NCI-H2171 (cell line): ENCODE results near the gene DUSP6.

Experiments
- DNase-seq: peaks from one replicate; lab custom pipeline; 2025; lab: John Stamatoyannopoulos, UW

Gene DUSP6, protein sequence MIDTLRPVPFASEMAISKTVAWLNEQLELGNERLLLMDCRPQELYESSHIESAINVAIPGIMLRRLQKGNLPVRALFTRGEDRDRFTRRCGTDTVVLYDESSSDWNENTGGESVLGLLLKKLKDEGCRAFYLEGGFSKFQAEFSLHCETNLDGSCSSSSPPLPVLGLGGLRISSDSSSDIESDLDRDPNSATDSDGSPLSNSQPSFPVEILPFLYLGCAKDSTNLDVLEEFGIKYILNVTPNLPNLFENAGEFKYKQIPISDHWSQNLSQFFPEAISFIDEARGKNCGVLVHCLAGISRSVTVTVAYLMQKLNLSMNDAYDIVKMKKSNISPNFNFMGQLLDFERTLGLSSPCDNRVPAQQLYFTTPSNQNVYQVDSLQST

DNA sequence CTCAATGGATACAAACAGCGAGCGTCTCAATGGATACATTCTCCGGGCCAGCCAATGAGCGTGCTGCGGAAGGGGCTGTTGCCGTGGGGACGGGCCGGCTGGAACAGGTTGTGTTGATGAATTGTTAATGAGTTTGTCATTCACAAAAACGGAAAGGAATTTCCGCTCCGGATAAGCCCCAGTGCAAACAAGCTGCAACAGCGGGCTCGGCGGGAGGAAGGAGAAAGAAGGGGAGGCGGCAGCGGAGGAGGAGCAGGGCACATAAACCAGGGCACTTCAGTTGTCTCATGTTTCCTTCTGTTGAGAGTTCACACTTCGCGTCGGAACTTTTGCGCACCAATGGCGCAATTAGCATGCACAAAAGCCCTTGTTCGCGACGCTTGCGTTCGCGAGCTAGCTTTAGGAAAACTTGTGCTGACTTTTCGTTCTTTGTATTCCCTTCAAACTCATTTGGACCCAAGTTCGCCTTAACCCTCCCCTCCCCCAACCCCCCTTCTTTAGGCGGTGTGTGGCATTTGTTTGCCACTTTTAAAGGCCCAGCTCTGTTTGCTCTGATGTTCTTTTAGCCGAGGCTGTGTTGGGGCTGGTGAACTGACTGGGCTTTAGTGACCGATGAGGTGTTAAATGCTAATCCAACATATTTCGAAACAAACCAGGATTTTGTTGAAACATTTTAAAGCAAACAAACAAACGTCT lies at the start of gene DUSP6:
Gene DUSP6, minus strand, starts transcription at position 10 of the 696 bp plus-strand sequence. CDS start 462 bp downstream, outside the sequence.
- DNase-seq: peak; percentile 89

DNA sequence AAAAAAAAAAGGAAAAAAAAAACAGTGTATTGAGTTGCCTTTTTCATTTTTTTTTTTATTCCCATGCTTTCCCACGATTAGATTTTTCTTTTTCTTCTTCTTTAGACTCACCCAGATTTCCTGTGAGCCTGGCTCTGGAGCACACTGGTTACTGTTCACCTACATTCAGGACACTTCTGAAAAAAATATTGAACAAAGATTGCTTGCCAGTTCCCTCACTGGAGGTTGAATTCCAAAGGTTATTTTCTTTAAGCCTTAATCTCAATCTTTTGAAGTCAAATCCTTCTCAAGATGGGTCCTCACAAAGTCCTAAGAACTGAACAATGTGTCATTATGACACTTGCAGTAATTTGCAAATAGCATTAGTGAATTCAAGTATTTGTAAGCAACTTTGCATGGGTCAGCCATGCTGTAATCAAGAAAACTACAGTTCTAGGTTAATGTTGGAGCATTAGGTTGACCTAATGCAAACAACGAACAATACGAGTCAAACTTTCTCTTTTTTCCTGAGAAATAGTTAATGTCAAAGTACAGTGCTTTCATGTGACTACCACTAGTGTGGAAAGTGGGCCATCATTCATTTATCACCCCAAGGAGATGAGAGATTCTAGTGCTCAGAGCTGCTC lies 49.2 kb upstream of the DUSP6 start:
- no peak for DNase-seq

DNA sequence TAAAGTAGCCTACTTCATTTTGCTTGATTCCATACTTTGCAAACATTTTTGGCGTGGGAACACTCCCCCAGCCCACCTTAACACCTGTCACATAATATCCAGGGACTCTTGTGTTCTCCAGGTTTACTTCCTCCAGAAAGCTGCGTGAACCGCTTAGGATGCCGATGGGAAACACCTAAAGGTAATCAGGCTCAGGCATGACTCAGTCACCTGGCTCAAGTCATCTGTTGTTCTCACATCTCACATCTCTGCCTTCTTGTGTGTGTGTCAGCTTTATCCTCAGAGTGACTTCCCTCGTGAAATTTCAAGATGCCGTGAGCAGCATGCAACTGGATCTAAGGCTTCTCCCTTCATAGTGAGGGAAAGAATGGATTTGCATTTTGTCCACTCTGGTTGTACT lies 48.1 kb upstream of the DUSP6 start:
- no peak for DNase-seq

DNA sequence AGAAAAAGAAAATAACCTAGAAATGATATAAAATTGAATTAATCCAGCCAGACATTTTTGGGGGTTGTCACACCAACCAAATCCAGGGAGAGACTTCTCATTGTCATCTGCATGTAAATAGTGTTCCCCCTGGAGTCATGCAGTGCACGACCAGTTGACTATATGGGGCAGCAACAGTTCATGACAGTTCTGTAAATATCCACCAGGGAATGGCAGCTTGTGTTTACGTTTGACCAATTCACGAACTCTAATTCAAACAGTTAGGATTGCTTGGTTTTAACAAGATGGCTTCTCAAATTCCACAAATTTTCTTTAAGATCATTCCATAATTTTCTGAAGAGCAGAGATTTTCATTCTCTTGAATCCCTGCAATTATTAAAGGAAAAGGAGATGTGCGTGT lies 43.4 kb upstream of the DUSP6 start:
- DNase-seq: no peak

DNA sequence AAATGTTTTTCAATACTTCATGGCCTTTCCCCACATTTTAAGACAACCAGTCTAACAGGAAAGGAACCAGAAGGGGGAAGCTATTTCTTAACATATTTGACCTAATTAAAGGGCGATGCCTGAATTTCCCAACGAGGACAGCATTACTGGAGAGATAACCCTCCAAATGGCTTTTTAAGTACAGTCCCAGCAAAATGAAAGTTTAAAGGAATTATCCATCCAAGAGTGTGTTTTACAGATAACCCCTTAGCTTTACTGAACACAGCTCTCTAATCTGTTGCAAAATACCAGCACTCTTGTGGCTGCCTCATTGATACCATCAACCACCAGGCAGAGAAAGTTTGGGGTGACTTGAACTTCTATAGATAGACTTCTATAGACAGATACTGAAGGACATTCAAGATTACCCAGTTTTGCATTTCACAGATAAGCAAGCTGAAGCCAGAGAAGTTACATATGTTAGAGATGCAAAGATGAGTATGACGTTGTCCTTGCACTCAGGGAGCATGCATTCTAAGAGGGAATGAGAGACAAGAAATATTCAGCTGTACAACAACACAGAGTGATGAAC lies 41.3 kb upstream of the DUSP6 start:
- DNase-seq: no peak

DNA sequence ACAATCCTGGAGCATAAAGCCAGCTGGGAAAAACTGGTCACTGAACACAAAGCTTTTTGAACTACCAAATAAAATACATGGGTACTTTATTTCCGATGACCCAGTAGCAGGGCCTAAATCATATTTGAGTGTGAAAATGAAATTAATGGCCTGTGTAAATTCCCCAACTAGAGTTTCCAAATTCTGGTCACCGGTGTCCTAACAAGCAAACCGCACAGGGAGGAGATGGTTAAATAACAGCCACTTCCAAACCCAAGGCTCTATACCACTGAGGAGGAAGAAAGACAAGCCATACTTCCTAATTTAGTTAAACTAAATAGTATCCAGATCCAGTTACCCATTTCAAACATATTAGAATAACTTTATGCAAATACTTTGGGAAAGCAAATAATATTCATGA lies 40.1 kb upstream of the DUSP6 start:
- DNase-seq: no peak

DNA sequence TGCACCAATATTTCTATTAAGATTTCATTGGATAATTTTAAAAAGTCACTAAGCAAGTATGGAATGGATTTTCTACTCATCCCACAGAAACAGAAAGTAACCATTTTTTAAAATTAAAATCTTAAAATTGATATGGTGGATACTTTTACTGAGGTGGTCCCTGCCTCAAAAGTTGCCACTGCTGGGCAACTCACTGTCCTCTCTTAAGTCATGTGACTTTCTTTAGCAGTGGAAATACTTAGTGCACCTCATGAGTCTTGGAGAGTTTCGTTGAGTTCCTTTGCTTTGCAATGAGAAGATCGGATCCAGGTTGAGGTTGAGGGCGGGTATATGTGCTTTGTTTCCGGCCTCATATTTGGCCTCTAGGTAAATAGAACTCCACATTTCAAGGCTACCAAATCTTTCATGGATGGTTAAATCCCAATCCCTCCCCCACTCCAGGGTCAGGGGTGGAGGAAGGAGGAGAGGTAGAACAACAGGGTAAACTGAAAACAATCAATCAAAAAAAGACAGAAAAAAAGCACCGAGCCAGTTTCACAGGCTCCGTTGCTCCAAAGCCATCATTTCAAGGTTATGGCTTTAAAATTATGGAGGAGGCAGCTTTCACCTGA lies 39.5 kb upstream of the DUSP6 start:
- no peak for DNase-seq

DNA sequence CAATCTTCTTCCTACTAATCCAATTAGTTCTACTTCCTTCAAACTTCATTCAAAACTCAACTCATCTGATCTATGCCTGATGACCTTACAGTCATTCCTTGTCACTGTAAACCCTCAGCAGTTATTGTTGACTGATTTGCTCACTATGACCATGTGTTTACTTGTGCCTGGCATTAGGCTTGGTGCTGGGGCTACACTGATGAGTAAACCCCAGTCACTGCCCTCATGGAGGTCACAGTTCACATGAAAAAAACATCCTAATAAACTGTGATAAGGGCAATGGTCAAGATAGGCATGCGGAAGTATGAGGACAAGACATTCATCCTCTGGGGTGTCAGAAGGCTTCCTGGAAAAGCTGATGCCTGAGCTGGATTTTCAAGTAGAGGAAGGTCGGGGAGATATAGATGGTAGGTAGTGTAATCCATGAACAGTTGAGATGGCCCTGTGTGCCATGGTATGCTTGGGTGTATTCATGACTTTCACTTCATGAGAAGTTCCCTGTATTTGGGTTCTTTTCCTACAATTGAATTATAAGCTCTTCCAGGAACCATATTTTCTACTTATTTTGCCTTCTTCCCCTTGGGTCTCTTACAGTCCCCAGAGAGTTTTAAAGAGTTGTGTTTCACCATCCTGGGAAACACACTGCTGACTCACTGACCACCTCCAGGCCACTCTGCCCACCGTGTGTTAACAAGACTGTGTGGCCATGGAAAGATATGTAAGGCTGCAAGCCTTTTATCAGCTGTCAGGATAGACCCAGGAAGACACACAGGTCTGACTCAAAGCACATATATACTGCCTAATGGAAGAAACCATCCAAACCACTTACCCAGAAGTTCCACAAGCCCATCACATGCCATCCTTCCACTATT lies 38.7 kb upstream of the DUSP6 start:
- DNase-seq: no peak

DNA sequence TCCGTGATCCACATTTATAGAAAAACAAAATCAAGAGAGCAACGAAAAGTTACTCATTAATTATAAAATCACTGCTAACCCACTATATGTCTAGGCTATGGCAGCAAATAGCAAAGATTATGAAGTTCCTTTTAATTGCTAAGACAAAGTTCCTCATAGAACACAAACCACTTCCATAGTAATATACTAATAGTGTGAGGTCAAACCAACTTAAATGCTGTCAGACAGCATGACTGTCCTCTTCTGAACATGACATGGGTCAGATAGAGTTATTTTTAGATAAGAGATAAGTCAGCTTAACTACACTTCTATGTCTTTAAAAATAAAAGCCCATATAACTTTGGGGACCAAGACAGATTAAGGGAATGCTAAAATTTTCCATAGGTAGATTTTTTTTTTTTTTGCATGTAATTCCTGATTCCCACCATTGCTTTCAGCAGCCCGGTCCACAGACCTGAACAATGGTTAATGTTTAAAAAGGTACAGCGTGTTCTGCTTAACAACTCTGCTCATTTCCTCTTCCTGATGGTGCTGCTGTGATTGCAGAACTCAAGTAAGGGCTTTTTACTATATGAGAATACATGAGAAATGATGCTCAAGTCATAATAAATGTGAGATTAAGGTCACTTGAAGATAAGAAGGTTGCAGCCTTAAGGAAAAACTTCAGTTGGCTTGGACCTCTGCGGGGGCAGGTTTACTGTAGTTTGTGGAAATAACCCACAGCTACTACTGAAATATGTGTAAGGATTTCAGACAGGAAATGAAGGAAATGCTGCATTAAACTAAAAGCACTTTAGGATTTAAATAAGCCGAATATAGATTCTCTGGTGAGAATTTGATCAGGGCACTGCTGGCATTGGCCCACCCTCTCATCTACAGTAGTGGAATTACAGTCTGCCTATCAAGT lies 37.7 kb upstream of the DUSP6 start:
- no peak for DNase-seq

DNA sequence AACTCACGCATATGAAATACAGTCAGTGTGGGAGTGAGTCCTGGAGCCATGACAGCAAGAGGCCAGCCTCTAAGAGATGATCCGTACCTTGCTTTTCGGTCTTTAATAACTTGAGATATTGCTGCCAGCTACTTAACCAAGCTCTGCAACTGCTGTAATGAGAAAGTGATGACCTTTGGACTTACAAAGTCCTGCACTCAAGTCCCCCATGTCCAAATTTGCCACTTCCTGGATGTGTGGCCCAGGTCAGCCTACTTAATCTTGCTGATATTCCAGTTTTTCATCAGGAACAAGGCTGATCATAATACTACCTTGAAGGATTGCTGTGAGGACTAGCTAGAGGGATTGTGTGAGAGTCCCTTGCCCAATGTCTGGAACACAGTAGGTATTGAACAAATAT lies 33.8 kb upstream of the DUSP6 start:
- no peak for DNase-seq

DNA sequence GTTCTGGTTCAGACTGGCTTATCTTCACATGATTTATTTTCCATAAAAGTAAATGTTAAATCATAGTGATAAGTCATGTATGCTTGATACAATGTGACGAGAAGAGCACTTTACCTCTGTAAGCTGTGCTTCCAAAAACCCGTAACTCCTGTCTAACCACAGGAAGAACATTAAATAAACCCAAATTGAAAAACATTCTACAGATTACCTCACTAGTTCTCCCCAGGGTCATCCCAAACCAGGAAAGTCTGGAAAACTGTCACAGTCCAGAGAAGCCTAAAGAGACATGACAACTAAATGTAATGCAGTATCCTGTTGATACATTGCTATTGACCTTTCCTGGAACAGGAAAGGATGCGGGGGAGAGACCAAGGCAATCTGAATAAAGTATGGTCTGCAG lies 32.5 kb upstream of the DUSP6 start:
- no peak for DNase-seq

DNA sequence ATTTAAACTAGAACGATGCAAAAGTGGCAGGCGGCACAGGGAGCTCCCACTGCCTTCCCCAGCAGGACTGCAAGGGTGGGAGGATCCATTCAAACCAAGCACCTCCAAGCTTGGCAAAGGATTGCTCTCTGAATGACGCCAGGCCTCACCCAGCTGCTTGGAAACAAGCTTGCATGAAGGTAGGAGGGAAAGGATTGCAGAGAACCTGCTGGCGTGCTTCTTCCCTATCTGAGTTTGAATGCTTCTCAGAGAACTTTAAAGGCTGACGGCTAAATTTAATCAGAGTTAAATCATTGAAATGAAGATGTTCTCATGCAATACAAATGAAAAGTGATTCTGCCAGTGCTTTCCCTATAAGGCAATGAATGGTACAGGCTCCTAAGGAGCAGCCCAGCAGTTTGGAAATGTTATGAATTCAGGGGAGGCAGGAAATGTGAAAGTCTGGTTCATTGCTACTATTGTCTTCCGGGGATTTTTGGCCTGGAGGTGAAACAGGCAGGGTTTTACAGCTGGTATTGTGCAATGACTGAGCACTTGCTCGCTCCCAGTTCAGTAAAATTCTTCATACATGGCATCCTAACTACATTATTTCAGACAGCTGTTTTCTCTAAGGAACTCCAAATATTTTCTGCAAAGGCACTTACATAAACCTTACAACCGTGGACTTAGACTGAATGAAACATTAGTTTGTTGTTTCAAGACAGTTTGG lies 31.9 kb upstream of the DUSP6 start:
- DNase-seq: no peak

DNA sequence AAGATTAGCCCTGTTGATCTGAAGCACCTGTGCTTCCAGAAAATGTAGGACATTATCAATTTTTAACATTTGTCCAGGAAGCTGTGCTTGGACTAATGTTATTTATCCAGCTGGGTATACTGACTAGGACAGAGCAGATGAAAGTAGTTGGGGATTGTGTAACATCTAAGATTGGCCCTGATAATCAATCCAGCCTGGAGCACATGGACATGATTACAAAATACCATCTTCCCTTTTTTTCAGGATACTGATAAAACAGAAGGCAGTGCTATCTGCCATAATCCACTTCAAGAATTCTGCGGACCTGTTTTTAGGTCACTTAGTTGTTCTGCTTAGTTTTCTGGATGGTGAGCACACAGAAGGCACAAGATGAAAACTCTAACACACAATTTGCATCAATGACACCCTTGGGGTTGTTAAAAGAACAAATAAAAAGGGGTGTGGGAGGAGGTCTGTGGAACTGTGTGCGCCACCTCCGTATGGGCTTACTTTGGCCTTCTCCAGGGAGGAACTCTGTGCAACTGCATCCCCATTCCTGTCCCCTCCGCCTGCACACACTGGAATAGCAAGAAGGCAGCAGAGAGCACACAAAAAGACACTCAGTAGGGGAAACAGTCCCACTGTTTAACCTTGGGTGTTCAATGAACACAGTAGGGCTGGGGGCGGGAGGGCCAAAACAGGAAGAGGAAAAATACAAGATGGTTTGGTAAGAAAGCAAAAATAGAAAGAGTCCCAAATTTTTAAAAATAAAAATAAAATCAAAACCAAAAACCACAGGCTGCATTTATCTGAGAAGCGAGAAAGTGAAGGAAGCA lies 31.1 kb upstream of the DUSP6 start:
- no peak for DNase-seq

DNA sequence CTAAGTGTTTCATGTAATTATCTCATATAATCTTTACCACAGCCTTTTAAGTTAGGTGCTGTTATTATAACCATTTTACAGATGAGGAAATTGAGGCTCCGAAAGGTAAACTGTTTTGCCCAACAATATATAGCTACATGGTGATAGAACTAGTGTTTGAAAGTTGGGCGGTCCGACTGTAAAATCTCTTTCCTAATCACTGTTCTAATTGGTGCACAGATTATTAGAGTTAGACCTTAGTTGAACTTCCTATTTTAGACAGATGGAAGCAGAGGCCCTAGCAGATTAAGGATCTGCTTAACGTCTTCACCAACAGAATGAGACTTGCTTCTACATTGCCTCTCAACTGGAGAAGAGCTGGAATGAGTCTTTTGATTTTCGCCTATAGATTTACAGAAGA lies 30.0 kb upstream of the DUSP6 start:
- no peak for DNase-seq

DNA sequence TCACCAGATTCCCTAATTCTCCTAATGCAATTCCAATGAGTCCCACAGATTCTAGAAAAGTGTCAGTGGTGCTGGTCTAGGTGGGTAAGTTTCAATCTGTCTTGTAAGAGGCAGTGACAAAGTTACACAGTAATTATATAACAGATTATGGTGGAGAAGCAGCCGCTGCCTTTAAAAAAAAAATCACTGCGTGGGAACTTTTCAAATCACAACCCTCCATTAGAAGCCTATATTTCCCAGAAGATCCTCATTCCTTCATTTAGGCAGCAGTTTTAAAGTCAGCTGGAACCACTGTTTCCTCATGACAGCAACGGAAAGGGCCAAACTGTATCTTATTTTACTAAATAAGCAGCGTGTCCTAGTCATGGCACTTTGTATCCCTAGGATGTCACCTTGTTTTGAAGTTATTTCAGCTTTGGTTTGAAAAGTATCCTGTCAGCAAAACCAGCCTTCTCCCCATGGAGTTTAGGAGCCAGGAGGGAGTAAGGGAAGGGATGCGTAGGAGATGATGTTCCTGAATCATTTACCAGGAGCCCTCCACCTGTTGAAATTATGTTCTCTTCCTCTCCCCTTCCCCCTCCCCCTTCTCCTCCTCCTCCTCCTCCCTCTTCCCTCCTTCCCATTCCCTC lies 27.7 kb upstream of the DUSP6 start:
- no peak for DNase-seq

DNA sequence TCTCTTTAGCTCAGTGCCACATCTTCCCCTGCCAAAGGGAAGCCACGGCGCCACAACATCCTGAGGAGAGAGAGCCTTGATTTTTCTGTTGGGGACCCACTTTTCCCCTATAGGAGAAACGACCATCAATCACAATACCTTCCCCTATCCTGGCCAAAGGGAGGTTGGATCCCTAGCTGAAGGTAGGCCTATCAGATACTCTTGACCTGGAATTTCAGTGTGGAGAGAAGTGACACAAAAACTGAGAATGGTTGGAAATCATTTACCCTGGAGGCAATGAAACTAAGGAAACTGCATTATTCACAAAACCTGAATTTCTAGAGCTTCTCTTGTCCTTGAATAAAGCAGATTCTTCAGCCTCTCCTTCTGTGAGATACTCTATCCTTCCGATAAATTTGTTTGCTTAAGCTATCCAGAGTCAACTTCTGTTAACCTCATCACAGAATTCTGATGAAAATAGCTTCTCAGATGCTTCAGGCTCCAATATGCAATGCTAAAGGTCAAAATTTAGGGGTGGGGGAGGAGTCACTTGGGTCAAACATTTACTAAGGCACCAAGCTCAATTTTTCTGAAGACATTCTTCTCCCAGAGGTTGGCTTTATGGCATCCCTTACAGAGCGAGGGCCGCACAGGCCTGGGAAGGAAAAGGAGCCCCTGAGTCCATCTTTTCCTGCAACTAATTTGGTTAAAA lies 27.0 kb upstream of the DUSP6 start:
- no peak for DNase-seq

DNA sequence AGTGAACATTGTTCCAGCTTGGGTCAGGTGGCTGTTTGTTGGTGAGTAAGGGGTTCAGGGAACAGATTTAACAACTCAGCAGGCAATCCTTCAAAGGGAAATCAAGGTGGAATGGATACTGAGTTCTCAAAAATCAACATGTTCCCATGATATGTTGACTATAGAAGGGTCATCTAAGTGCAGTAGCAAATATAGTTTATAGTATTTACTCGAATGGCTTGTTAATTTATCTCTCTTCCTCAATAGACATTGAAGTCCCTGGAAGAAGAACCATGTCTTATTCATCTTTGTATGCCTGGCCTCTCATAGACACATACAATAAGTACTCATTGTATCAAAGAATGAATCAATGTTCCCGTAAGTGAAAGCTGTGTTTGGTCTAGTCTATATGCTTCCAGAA lies 24.5 kb upstream of the DUSP6 start:
- no peak for DNase-seq

DNA sequence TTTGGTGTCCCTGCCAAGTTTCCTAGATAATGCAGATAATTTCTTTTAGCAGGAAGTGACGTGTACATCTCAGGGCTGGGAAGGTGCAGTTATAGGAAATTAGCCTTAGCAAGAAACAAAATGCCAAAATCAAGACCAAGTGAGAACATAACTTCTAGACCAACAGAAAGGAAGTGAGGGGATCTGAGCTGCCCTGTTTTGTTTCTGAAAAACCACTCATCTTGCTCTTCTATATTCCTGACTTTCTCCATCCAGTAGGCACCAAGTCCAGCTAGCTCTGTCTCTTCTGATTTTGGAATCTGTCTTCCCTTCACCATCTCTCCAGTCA lies 23.9 kb upstream of the DUSP6 start:
- no peak for DNase-seq
